Uterus (tissue), 4 donors: Measurements from ENCODE around the gene ISOC2. TPM values are rescaled to one million over a fixed set of nuclear protein-coding genes. Genes with fewer than 3 reads are reported as not detected.
"Not testable (repeated sequence)": the region's sequence is repeated elsewhere in the genome, so short reads cannot be mapped to it uniquely, and the experiment has no call there.

ENCODE experiments used
- DNase-seq, 2 donors: peaks; one replicate each; pipeline ENCODE4 v3.0.0-alpha.2; 2019 to 2020
- H3K27ac ChIP-seq, 2 donors: fragments of 200-600 bp; sonication (generic); 1 replicate in 1 of 2; 2 replicates in 1 of 2; pipeline ENCODE4 v1.5.1; 2016 to 2018
- H3K27me3 ChIP-seq, 2 donors: fragments of 200-600 bp; sonication (generic); one replicate each; pipeline ENCODE4 v1.5.1; 2018 to 2019; ENCODE audit warnings: control low read depth in 1 of 2
- H3K36me3 ChIP-seq, 2 donors: fragments of 200-600 bp; sonication (generic); one replicate each; pipeline ENCODE4 v1.5.1; 2019; ENCODE audit warnings: control low read depth in 1 of 2
- H3K4me1 ChIP-seq, 2 donors: fragments of 200-600 bp; sonication (generic); one replicate each; pipeline ENCODE4 v1.5.1; 2018 to 2019; ENCODE audit warnings: control low read depth in 1 of 2
- H3K4me3 ChIP-seq, 2 donors: fragments of 200-600 bp; sonication (generic); 1 replicate in 1 of 2; 2 replicates in 1 of 2; pipeline ENCODE4 v1.5.1; 2018 to 2019; ENCODE audit warnings: mild to moderate bottlenecking in 1 of 2
- H3K9me3 ChIP-seq, 2 donors: fragments of 200-600 bp; sonication (generic); one replicate each; pipeline ENCODE4 v1.5.1; 2019; ENCODE audit warnings: control low read depth in 1 of 2
- POLR2A ChIP-seq, 2 donors: fragments of 450-650 bp; IDR thresholded peaks; one replicate each; pipeline ENCODE4 v1.6.1; 2016; ENCODE audit warnings: antibody characterized with exemption in 2 of 2, mild to moderate bottlenecking in 1 of 2, moderate library complexity in 1 of 2
- intact Hi-C: fragments of 100-400 bp; cut with DNase I; formaldehyde crosslinking; loops from one replicate; pipeline ENCODE4 v1.15.1; 2023; ENCODE audit warnings: low total_unique reads
- total RNA-seq, 4 donors: library from RNA; depleted of rRNA in 3 of 4; stranded (reverse); fragments of >200 nt in 3 of 4; gene quantifications; one replicate each; pipeline versions ENCODE4 v1.1.0 to v1.2.4, GENCODE V29; 2014 to 2023
- TF ChIP-seq, protein P1 (sequence below), 4 experiments: fragments of 200-600 bp in 2 of 4; fragments of 450-650 bp in 2 of 4; sonication (generic) in 2 of 4; IDR thresholded peaks; one replicate each; pipeline ENCODE4 v1.5.1; 2016 to 2019; ENCODE audit warnings: antibody characterized with exemption in 4 of 4, mild to moderate bottlenecking in 2 of 4, moderate library complexity in 1 of 4
- donor health status: DM: yes; HTN: yes; CAD: no.

Gene ISOC2
- total RNA-seq, 4 donors from 2014 or later = 1.2 to 78.6 (median 23.8) TPM

GRCh38 chr19:55419624-55420236 is 41.7 kb downstream of the ISOC2 start:
- intact Hi-C loops = no loop called here
- no peak overlapping the region for H3K4me3 ChIP-seq
- H3K4me1 ChIP-seq = no peaks in the 10 kb centered on the region
- no peaks in the 10 kb centered on the region for H3K36me3 ChIP-seq
- TF ChIP-seq, protein P1, sequence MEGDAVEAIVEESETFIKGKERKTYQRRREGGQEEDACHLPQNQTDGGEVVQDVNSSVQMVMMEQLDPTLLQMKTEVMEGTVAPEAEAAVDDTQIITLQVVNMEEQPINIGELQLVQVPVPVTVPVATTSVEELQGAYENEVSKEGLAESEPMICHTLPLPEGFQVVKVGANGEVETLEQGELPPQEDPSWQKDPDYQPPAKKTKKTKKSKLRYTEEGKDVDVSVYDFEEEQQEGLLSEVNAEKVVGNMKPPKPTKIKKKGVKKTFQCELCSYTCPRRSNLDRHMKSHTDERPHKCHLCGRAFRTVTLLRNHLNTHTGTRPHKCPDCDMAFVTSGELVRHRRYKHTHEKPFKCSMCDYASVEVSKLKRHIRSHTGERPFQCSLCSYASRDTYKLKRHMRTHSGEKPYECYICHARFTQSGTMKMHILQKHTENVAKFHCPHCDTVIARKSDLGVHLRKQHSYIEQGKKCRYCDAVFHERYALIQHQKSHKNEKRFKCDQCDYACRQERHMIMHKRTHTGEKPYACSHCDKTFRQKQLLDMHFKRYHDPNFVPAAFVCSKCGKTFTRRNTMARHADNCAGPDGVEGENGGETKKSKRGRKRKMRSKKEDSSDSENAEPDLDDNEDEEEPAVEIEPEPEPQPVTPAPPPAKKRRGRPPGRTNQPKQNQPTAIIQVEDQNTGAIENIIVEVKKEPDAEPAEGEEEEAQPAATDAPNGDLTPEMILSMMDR (IDR thresholded peaks at IDR 0.05) = no peak
- no peak for TF ChIP-seq POLR2A (IDR thresholded peaks at IDR 0.05)
- no peaks in the 10 kb centered on the region for H3K9me3 ChIP-seq
- no peaks in the 10 kb centered on the region for H3K27me3 ChIP-seq
- no peak overlapping the region for H3K27ac ChIP-seq
- DNase-seq = no peak

GRCh38 chr19:55419103-55419502 is 42.3 kb downstream of the ISOC2 start:
- H3K27ac ChIP-seq = no peak overlapping the region
- H3K4me3 ChIP-seq = no peak overlapping the region
- no peak for TF ChIP-seq POLR2A (IDR thresholded peaks at IDR 0.05)
- H3K36me3 ChIP-seq = no peaks in the 10 kb centered on the region
- intact Hi-C loops = no loop called here
- no peak for DNase-seq
- H3K4me1 ChIP-seq = no peaks in the 10 kb centered on the region
- H3K27me3 ChIP-seq = no peaks in the 10 kb centered on the region
- H3K9me3 ChIP-seq = no peaks in the 10 kb centered on the region

DNA sequence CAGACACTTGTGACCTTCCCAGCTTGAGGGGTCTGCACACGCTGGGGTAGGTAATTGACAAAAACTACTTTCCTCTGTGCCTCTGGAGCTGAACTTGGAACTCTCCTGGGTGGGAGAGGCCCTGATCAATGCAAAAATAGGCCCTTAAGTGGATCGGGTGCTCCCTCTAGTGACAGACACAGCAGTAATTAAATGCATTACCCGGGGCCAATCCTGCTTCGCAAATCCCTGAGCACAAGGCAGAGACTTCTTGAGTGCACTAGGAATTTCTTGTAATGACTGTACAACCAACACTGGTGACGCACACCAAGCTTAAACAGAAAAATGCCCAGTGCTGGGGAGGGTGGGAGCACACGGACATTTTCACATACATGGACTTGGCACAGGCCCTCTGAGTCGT is 43.3 kb downstream of the ISOC2 start:
- no peak overlapping the region for H3K4me3 ChIP-seq
- intact Hi-C loops = no loop called here
- H3K27me3 ChIP-seq = no peaks in the 10 kb centered on the region
- no peaks in the 10 kb centered on the region for H3K4me1 ChIP-seq
- H3K36me3 ChIP-seq = no peaks in the 10 kb centered on the region
- TF ChIP-seq POLR2A (IDR thresholded peaks at IDR 0.05) = no peak
- TF ChIP-seq, protein P1 (IDR thresholded peaks at IDR 0.05) = peak; percentile 37 to 60 (median 48)
- H3K9me3 ChIP-seq = no peaks in the 10 kb centered on the region
- DNase-seq = peak in 1 of 2 donors; percentile 33
- H3K27ac ChIP-seq = no peak overlapping the region

DNA sequence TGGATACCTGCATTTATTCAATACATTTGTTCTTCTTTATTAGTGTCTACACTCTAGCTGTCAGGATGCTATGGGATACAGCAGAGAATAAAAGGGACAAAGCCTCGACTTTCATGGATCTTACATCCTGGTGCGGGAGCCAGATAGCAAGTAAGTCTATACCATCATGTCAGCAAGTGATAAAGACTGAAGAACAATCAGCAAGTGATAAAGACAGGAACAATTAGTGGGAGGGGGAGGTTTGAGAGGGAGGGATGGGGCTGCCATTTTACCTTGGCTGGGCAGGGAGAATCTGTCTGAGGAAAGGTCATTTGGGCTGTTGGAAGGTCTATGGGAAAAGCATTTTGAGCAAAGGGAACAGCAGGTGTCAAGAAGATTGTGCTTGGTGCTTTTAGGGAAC is 51.3 kb downstream of the ISOC2 start:
- Histone ChIP-seq H3K36me3 (no peaks in the 10 kb centered on the region), H3K9me3 (no peaks in the 10 kb centered on the region), H3K27ac (no peak overlapping the region), H3K4me3 (no peak overlapping the region), H3K4me1 (peaks cover 0 to 7% of the 10 kb centered on the region in 2 donors), H3K27me3 (no peaks in the 10 kb centered on the region)
- TF ChIP-seq POLR2A (IDR thresholded peaks at IDR 0.05) = no peak
- intact Hi-C loops = no loop called here
- DNase-seq = no peak

- H3K27ac ChIP-seq, intact Hi-C loops: not testable (repeated sequence)
Measured at GRCh38 chr19:55409179-55409578, 52.3 kb downstream of the ISOC2 start.

GRCh38 chr19:55408533-55408872 is 52.9 kb downstream of the ISOC2 start:
- H3K36me3 ChIP-seq = no peaks in the 10 kb centered on the region
- H3K27me3 ChIP-seq = no peaks in the 10 kb centered on the region
- H3K4me3 ChIP-seq = peak overlapping the region; percentile 29 to 90
- H3K4me1 ChIP-seq = peaks cover 0 to 7% of the 10 kb centered on the region in 2 donors
- H3K27ac ChIP-seq = peak overlapping the region; percentile 95 to 98
- TF ChIP-seq POLR2A (IDR thresholded peaks at IDR 0.05) = no peak
- TF ChIP-seq, protein P1 (IDR thresholded peaks at IDR 0.05) = no peak
- no peaks in the 10 kb centered on the region for H3K9me3 ChIP-seq
- intact Hi-C loops = no loop called here
- DNase-seq = no peak

More at GRCh38 chr19:55409179-55409578, 52.3 kb downstream of the ISOC2 start:
- not testable (repeated sequence) for H3K4me3 ChIP-seq, H3K9me3 ChIP-seq, H3K36me3 ChIP-seq, DNase-seq, H3K4me1 ChIP-seq, H3K27me3 ChIP-seq
